Inflammatory macrophage treated with lipopolysaccharide for 1 hour (primary cell): ENCODE results near the gene PSMG2.

Experiments used
- DNase-seq, 2 donors: peaks; one replicate each; pipeline ENCODE4 v3.0.0-alpha.2; 2020 to 2022

PSMG2 gene

DNA sequence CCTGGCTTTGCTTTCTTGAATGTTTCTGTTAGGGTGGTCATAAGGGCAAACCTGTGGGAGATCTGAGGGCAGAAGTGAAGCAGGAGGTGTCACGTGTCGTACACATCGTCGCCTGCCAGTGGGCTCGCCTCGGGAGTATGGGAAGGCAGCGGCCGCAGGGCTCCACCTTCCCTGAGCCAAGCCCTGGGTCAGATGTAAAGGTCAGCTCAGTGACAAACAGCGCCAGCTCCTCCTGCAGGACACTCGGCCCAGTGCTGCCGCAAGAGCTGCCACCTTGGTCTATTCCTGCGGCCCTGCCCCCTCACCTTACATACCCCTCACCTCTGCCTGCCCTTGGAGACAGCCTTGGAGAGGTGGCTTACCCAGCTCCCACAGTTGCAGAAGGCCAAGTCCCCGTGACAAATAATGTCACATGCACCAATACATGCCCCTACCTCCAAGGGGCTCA lies 64.2 kb downstream of the PSMG2 start:
- no peak for DNase-seq

- no peak for DNase-seq
These were observed 64.8 kb downstream of the PSMG2 start for GRCh38 chr18:12767580-12768155.

GRCh38 chr18:12768625-12769024 lies 65.8 kb downstream of the PSMG2 start:
- no peak for DNase-seq

GRCh38 chr18:12769136-12769535 lies 66.3 kb downstream of the PSMG2 start:
- DNase-seq = no peak

DNA sequence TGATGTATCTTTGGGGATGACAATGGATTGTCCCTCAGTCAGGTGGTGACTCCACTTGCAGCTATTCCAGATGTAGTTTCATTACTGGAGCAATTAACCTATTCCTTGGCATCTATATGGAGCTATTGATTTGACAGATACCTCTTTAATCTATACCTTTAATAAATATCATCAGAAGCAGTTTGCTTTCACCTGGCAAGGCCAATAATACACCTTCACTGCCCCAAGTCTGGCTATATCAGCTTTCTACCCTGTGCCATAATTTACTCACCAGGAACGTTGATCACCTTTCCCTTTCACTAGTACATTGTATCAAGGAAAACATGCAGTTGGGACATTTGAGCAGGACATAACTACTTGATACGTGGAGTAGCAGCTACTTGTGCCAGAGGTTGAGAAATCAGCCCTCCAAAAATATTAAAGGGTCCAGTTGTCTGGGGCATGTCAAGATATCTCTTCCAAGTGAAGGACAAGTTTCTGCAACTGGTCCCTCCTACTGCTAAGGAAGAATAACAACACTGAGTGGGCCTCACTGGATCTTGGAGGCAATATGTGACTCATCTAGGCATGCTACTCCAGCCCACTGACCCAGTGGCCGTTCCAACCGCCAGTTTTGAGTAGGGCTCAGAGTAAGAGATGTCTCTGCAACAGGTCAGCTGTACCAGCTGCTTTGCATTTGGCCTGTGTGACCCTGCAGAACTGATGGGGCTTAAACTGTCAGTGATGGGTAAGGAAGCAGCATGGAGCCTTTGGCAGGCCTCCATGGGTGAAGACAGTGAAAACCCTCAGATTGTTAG lies 67.0 kb downstream of the PSMG2 start:
- DNase-seq = no peak

- no peak for DNase-seq
These were observed 67.8 kb downstream of the PSMG2 start for GRCh38 chr18:12770469-12771219.

DNA sequence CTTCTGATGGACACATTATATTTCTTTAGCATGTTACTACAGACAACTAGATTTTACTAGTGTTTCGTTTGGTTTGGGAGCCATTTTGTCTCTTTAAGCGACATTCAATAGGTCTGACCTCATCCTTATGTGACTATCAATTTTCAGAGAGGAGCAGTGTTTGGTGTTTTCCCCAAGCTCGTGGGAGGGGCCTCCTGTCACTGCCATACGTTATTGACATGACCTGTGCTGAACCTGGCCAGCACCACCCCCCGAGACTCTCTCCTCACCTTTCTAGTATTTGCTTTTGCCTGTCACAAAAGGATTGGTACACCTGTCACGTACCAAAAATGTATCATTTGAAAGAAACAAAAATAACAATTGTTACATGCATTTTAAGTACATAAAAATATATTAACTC lies 69.3 kb downstream of the PSMG2 start:
- no peak for DNase-seq

DNA sequence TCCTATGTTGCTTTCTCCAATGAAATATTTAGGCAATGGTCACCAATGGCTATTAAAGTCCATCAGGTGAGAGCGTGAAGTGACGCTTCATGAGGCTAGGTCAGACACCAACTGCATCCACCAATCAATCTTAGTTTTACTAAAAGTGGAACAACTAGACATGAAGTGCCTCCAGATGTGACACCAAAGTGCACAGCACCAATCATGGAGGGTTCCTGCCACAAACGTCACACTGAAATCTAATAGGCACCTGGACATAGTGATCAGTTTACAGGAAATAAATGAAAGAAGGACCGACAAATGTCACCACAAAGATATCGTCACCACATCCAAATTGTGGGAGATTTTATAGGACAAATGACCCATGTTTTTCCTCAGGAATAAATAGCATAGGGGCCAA lies 70.5 kb downstream of the PSMG2 start:
- DNase-seq = no peak

GRCh38 chr18:12774982-12775381 lies 72.1 kb downstream of the PSMG2 start:
- no peak for DNase-seq
